HG02623 (cell line): ENCODE results near the gene UGT1A5.

Source experiments
- ATAC-seq: cut with Tn5 transposase; IDR thresholded peaks from one replicate; pipeline ENCODE4 v1.9.1; 2021; ENCODE audit warnings: moderate library complexity; ENCODE audit not compliant: unreplicated experiment

Gene UGT1A5

DNA sequence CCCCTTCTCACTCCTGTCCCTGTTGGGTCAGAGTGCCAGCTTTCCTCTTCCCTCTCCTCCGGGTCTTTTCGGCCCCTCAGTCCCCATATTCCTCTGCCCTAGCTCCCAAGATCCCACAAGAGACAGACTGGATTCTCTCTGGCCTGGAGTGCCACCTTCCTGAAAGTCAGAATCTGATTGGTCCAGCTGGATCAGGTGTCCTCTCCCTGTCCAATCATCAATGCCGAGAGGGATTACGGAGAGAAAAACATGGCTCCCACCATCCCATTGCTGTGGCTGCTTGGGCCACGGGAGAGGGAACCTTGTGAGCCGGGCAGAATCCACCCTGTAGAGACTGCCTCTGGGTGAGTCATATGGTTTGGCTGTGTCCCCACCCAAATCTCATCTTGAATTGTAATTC, 62.7 kb downstream of the UGT1A5 start:
- ATAC-seq: no peak

DNA sequence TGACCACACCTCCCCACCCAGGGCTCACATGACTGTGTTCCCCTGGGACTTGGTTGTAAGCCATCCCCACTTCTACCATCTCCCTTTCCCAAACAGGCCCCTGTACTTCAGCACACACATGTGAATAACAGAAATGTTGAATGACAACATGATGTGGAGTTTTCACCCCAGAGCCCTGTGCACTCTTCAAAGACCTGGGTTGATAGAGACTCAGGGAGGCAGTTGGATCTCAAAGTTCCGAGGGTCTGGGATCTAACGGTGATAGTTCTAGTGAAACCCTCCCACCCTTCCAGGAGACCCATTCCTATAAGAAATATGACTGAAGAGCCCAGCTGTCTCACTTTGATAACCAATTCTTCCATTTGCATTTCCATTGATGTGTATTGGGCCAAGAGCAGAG, 65.3 kb downstream of the UGT1A5 start, which contains the start of gene MROH2A:
TSS of gene MROH2A (plus strand) at position 301 of the 400 bp plus-strand sequence. CDS start 1,029 bp downstream, outside the sequence.
- ATAC-seq: no peak

DNA sequence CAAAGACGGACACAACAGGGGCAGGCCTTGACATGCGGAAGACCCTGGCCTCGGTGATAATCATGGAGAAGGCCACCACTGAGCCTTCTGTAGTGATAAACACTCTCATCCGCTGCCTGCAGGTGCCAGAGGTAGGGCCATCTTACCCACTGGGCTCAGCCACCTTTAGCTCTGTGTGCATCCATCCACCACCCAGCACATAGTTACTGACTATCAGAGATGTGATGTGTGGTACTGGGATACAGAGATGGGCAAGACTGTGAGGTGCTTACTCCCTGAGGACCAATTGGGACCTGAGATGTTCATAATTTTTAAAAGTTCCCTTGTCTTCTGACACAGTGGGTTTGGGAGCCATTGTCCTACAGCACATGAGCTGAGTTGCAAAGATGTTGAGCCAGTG, 67.0 kb downstream of the UGT1A5 start:
- ATAC-seq: no peak

DNA sequence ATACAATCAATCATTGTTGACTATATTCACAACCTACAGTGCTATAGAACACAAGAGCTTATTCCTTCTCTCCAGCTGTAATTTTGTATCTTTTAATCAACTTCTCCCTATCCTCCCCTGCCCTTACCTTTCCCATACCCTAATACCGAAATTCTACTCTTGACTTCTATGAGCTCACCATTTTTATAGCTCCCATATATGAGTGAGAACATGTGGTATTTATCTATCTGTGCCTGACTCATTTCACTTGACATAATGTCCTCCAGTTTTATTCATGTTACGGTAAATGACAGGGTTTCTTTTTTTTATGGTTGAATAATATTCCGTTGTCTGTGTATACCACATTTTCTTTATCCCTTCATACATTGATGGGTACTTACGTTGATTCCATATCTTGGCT, 68.1 kb downstream of the UGT1A5 start:
- ATAC-seq: no peak

DNA sequence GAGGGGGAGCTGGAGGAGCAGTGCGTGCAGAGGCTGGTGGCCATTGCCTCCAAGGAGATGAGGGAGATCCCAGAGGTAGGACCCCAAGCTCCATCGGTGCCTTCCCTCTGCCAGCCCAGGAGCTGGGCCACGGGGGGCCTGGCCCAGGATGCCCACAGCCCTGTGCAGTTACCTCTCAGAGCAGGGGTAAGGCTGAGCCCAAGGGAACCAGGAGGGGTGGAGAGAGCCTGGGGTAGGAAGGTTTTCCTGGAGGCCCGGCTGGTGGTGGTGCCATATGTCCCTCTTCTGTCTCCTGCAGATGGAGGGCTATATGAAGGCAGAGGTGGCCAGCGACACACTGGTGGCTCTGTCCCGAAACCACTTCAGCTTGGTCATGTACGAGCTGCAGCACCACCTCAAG, 76.8 kb downstream of the UGT1A5 start:
- no peak for ATAC-seq

DNA sequence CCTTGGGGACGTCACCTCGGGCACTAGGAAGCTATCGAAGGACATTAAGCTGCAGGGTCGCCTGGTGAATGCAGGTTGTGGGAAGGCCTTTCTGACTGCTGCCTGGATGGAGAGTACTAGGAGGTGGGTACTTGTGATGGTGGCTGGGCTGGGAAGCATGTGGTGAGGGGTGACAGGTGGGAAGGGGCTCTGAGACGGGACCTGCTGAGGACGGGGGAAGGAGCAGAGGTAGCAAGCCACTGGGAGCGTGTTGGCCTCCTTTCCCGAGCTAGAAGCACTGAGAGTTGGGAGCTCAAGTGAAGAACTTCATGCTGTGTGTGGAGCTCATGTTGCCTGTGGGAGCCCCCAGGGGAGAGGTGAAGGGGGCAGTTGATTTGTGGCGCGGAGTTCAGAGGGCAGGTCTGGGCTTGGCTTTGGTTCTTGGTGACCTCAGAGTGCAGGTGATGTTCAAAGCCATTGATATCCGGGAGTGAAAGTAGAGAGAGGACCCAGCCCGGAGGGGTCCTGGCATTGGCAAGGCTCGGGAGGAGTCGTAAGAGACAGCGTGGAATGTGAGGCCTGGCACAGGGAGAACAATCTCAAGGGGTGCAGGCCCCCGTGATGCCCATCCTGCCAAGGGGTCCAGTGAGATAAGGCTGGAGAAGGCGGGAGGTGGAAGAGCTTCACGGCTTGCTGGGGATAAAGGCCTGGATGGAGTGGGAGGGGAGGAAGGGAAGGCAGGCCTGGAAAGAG, 78.6 kb downstream of the UGT1A5 start:
- ATAC-seq: no peak

DNA sequence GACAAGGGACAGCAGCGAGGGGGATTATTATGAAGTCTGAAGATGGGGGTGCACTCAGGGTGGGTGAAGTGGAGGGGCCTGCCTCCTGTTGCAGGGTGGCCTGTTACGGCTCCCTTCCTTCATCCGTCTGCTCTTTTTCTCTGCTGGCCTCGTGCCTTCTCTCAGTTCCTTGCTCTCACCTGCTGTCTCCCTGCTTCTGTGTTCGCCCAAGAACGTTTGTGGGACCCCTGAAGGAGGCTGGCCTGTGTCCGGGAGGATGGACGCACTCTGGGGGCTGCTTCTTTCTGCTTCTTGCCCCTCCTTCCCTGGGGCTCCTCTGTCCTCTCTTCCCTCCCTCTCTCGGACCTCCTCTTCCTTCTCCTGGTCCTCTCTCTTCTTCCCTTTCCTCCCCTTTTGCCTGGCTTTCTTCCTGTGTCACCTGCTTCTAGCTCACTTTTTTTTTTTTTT, 79.2 kb downstream of the UGT1A5 start:
- no peak for ATAC-seq

DNA sequence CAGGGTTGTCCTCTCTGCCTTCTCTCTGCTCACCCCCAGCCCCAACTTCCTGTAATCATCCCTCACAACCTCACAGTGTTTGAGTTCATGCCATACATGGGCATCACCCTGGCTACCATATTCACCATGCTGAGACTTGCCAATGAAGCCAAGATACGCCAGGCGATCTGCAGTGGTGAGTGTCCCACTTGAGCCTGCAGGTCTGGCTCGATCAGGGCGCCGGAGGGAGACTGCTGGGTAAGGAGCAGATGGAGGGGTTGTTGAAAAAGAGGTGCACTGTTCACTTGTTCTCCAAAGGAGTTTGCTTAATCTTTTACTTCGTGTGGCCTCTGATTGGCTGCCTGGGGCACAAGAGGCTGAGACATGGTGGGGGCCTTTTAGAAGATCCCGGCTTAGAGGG, 80.0 kb downstream of the UGT1A5 start:
- ATAC-seq: no peak

DNA sequence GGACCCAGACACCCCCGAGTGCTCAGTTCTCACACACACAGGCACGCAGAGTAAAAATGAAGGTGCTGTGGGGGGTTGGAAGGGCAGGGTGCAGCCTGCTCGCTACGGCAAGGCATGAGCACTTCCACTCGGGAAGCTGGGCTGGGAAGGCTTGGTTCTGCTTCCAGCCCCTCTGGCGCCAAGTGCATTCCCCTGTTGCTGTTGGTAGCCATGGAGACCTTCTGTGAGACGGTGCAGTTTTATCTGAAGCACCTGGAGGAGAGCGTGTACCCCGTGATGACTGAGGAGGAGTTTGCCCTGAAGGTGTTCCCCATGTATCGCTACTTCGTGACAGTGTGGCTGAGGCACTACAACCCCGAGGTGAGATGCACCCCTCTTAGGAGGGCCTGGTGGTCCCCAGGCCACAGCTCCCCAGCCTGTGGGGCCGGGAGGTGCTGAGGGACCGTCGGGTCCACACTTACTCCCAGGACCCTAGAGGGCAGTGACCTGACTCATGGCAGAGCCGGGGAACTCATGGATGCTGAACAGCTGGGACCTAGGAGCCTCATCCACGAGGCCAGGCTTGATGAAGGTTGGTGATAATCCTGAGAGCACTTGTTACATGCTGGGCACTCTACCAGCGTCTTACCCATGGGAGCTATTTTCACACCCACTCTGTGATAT, 80.9 kb downstream of the UGT1A5 start:
- no peak for ATAC-seq

DNA sequence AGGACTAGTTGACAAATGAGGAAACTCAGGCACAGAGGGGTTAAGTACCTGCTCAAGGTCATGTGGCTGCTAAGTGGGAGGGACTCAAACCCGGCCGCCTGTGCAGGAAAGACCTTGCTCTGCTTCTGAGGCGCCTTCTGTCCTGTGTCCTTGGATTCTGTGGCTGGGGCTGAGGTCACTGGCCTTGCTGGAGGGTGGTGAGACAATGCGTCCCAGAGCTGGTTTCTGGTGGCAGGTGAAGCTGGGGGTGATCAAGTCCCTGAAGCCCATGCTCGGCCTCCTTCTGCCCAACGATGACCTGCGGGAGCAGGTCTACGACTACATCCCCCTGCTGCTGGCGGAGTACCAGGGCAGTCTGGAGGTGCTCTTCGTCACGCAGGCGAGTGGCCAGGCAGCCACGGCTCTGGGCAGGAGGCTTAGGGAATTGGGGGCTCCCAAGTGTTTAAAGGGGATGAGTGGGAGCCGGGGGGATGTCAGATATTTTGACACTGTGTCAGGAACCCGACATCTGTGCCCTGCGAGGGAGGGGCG, 81.5 kb downstream of the UGT1A5 start:
- ATAC-seq: no peak

DNA sequence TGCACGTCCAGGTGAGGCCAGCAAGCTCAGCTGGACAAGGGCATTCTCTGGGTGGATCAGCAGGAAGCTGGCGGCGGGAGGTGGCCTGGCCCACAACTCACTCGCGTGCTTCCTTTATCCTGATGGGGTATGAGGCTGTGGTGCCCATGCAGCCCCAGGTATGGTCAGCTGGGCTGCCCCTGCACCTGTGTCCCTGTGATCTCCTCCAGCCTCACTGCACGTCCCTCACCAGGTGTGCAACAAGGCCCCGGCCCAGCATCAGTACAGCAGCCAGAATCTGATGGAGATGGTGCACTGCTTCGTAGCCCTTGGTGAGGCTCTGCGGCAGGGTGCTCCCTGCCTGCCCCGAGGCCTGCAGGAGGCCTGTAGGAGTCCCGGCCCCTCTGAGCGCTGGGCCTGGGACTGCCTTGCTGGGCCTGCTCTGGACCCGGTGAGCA, 83.0 kb downstream of the UGT1A5 start:
- ATAC-seq: no peak

DNA sequence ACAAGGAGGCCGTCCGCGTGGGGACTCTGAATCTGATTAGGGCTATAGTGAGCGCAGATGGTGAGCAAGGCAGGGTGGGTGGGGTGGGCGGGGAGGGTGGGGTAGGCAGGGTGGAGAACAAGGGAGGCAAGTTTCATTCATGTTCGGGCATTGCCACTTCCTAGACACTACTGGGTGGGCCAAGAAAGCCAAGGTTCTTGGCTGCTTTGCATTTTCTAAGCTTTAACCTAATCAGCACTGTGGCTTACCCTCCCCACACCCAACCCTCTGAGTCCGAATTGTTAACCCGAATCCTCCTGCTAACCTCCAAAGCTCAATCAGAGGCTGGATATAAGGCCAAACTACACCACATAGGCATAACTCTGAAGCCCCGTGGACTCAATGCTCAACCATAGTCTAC, 83.5 kb downstream of the UGT1A5 start:
- ATAC-seq: no peak

DNA sequence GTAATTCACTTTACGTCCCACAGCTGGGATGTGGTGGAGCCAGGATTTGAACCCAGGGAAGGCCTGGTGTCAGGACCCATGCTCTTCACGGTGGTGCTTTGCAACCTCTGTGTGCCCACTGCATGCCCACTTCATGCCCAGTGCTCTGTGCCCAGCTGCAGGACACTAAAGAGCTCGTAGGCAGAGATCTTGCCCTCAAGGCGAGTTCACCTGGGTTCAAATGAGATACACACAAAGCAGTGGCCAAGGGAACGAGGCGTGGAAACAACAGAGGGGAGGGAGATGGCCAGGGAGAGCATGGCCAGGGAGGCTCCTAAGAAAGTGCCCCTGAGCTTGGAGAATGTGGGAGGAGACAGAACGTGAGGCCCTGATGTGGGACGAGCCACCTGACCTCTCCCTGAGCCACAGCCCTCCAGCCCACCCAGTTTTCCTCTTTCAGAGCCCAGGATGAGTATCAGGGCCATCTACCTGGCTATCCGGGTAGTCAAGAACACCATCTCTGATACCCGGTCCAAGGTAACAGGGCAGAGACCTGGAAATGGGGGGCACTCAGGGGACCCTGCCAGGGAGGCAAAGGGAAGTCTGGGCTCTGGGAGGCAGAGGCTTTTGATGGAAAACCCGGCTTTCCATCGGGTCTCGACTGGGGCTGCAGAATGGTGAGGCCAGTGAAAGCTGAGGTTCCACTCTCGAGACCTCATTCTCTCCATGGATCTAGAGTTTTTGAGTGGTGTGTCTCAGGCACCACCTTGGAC, 85.8 kb downstream of the UGT1A5 start:
- no peak for ATAC-seq

DNA sequence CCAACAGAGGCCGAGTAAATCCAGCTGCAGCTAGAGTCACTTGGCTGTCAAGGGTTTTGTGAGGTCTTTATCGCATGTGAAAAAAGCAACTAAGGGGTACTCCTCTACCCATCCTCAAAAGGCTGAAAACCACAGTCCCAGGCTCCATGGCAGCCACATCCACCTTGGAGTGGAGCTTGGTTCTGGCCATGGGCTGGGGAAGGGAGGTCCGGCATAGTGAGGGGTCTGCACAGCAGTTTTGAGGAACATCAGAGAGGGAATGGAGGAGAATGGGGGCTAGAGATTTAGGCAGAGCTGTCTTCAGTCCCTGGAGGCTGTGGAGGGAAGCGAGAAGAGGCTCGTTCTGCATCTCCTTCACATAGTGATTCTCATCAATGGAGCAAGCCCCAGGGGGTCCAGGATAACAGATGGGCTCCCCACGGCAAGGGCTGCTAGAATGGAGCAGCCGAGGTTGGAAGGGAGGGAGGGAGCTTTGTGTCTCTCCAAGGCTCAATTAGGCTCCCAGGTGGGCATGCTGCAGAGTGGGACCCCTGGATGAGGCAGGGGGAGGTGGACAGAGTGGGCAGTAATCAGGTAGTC, 86.5 kb downstream of the UGT1A5 start:
- ATAC-seq: no peak

DNA sequence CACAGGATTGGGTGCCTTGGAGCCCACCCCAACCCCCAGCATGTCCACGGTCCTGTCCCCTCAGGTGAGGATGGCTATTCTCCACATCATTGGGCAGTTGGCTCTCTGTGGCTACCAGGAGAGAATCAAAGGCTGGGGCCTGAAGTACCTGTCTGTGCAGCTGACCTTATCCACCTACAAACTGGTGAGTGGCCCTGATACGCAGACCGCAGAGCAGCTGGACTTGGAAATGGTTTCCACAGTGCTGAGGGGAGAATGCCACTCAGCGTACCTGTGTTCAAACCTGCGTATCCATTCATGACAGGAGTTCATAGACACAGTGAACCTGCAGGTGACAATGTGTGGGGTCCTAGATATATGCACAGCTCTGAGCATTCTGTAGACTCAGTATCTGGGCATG, 87.0 kb downstream of the UGT1A5 start:
- no peak for ATAC-seq

DNA sequence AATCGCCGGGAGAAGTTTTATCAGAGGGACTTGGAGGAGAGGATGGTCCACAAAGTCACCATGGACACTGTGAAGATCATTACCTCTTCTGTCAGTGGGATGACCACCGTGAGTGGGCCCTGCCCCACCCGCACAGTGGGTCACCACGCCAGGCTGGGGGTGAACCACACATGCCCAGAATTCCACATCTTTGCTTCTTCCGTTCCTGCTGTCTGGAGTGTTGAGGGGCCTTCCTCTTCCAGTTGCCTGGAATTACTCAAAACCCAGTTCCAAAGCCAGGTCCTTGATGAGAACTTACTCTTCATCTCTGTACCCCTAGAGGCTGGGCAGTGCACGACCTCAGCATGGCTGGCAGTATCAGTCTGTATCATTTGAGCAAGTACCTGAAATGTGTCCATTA, 87.5 kb downstream of the UGT1A5 start:
- no peak for ATAC-seq

DNA sequence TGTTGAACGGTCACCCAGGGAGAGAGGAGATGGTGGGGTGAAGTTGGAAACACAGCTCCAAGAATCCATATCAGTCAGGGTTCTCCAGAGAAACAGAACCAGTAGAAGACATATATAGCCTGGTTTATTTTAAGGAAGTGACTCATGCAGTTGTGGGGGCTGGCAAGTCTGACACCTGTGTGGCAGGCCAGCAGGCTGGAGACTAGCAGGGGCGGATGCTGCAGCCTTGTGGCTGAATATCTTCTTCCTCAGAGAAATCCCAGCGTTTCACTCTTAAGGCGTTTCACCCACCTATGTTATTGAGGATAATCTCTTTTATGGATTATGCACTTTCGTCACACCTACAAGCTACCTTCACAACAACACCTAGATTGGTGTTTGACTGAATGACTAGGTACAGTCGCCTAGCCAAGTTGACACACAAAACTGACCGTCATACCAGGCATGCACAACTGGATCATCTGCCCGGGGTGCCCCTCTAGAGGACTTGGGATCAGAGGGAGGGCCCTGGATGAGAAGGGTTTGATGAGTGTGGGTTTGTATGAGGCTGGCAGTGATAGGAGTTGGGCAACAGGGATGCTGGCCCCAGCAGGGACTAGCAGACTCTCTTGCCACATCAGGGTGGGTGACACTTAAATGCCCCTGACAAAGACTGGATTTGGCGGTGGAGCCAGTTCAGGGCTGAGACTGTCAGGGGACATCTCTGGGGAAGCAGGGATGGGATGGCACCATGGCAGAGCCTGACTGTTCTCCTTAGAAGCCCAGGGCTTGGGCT, 88.8 kb downstream of the UGT1A5 start:
- ATAC-seq: no peak

DNA sequence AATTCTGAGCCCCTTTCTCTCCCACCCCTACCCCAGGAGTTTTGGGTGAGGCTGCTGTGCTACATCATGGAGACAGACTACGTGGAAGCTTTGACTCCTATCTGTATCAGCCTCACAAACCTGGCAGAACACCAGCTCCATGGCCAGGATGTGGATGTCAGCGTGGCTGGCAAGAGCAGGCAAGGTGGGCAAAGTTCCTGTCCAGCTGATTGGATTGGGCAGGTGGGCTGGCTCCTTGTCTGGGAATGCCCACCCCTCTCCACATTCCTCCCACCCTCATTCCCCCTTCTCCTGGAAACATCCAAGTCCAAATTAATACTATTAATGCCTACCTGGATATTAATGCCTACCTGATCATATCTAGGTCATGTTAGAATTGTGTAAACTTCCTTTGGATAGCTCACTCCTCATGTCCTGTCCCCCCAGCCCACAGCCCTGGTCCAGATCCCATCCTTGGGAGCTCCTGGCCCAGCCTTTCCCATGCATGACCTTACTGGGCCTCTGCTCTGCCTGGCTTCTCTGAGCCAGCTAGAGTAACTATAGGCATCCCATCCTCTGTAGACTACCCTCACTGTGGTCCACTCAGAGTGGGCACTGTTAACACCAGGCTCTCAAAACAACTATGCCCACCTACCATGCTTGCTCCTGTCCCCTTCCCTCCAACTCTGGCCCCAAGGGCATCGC, 89.6 kb downstream of the UGT1A5 start:
- no peak for ATAC-seq

DNA sequence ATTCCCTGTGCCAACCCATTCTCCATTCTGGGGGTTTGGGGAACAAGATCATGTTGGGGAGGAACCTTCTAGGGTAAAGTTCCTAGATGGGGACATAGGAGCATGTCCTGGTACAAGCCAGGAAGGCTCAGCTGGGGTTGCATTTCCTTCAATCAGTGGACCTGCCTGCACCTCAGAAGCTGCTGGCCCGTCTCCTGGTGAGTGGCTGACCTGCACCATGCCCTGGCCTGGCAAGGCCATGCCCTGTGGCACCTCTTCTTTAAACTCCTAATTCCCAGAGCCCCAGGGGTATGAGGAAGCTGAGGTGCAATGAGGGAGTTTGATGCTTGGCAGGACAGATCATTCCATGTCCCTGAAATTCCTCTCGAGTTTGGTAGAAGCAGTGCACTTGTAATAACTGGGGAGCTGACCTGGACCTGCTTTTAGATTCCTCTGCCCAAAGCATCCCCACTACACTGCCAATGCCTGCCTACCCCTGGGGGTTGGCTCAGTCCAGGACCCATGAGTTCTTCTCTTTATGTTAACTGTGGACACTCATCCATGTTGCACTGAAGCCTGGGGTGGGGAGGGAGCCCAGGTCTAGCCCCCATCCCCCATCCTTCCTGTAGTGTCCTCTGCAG, 90.7 kb downstream of the UGT1A5 start:
- ATAC-seq: no peak
